ENCODE measurements around the gene TTC19. TPM values are rescaled to one million over a fixed set of nuclear protein-coding genes. Genes with fewer than 3 reads are reported as not detected.

Gene TTC19
- total RNA-seq, 2 experiments from 2014 or later, result 21.0 to 22.6 TPM

- intact Hi-C loops (cut with micrococcal nuclease), result no loop called here
- DNase-seq, result no peak
- no peaks in the 10 kb centered on the region for H3K27me3 Mint-ChIP-seq
- CTCF ChIA-PET, result interaction anchor here (0.9 kb wide), 1 partner anchor 12 kb away, joined by 3 read pairs; no protein-coding TSS in a partner anchor
- H3K27ac Mint-ChIP-seq, result no peak overlapping the region
- POLR2A ChIA-PET, result no interaction called here
- no peaks in the 10 kb centered on the region for H3K9me3 Mint-ChIP-seq
- H3K4me3 Mint-ChIP-seq, result no peak overlapping the region
- H3K4me1 Mint-ChIP-seq (ENCODE audit: low read depth), result peaks cover 5% of the 10 kb centered on the region
- H3K36me3 Mint-ChIP-seq, result peaks cover 27% of the 10 kb centered on the region
Observed at GRCh38 chr17:16013943-16014407, 14.4 kb downstream of the TTC19 start.

- ChIA-PET POLR2A (no interaction called here), CTCF (no interaction called here)
- H3K27ac Mint-ChIP-seq, result no peak overlapping the region
- intact Hi-C loops (cut with micrococcal nuclease), result no loop called here
- no peak for DNase-seq
- no peaks in the 10 kb centered on the region for H3K27me3 Mint-ChIP-seq
- no peak overlapping the region for H3K4me3 Mint-ChIP-seq
- peaks cover 16% of the 10 kb centered on the region for H3K4me1 Mint-ChIP-seq (ENCODE audit: low read depth)
- H3K36me3 Mint-ChIP-seq, result peaks cover 34% of the 10 kb centered on the region
- H3K9me3 Mint-ChIP-seq, result no peaks in the 10 kb centered on the region
Observed at GRCh38 chr17:16019347-16019746, 19.7 kb downstream of the TTC19 start.

- Mint-ChIP-seq H3K4me1 (ENCODE audit: low read depth) (peaks cover 46% of the 10 kb centered on the region), H3K9me3 (no peaks in the 10 kb centered on the region), H3K27ac (peak overlapping the region; percentile 57), H3K36me3 (peaks cover 52% of the 10 kb centered on the region), H3K27me3 (no peaks in the 10 kb centered on the region), H3K4me3 (no peak overlapping the region)
- POLR2A ChIA-PET, result interaction anchor here (0.5 kb wide), 1 partner anchor 395 kb away, joined by 4 read pairs; no protein-coding TSS in a partner anchor
- DNase-seq, result no peak
- intact Hi-C loops (cut with micrococcal nuclease), result loop anchor here (10.0 kb wide), 2 partner anchors 191 to 391 kb away; partner anchors contain the start of genes NCOR1, PIGL and TRPV2
- CTCF ChIA-PET, result interaction anchor here (0.6 to 1.1 kb wide), 2 partner anchors 25 to 93 kb away, joined by 4 to 6 read pairs; partner anchors contain the start of gene ZSWIM7
Observed at GRCh38 chr17:16023881-16024280, 24.3 kb downstream of the TTC19 start.

- POLR2A ChIA-PET, result no interaction called here
- Mint-ChIP-seq H3K27me3 (no peaks in the 10 kb centered on the region), H3K4me3 (no peak overlapping the region), H3K9me3 (no peaks in the 10 kb centered on the region), H3K27ac (peak overlapping the region; percentile 39), H3K36me3 (peaks cover 56% of the 10 kb centered on the region), H3K4me1 (ENCODE audit: low read depth) (peaks cover 54% of the 10 kb centered on the region)
- CTCF ChIA-PET, result no interaction called here
- no peak for DNase-seq
- intact Hi-C loops (cut with micrococcal nuclease), result loop anchor here (5.0 to 10.0 kb wide), 3 partner anchors 190 to 390 kb away; partner anchors contain the start of genes NCOR1, PIGL and TRPV2
Observed at GRCh38 chr17:16025202-16025601, 25.6 kb downstream of the TTC19 start.

- peak overlapping the region; percentile 97 for H3K27ac Mint-ChIP-seq
- POLR2A ChIA-PET, result interaction anchor here (0.5 to 1.6 kb wide), 3 partner anchors 19 to 301 kb away, joined by 3 to 4 read pairs (median 4); no protein-coding TSS in a partner anchor
- peaks cover 51% of the 10 kb centered on the region for H3K36me3 Mint-ChIP-seq
- no peak overlapping the region for H3K4me3 Mint-ChIP-seq
- H3K4me1 Mint-ChIP-seq (ENCODE audit: low read depth), result peaks cover 53% of the 10 kb centered on the region
- no peaks in the 10 kb centered on the region for H3K27me3 Mint-ChIP-seq
- intact Hi-C loops (cut with micrococcal nuclease), result loop anchor here (5.0 to 10.0 kb wide), 3 partner anchors 188 to 388 kb away; partner anchors contain the start of genes NCOR1, PIGL and TRPV2
- DNase-seq, result no peak
- no peaks in the 10 kb centered on the region for H3K9me3 Mint-ChIP-seq
- CTCF ChIA-PET, result interaction anchor here (1.0 to 1.4 kb wide), 2 partner anchors 27 to 29 kb away, joined by 3 to 5 read pairs; partner anchors contain the start of genes TTC19 and ZSWIM7
Observed at GRCh38 chr17:16026895-16027294, 27.3 kb downstream of the TTC19 start.

- intact Hi-C loops (cut with micrococcal nuclease), result loop anchor here (1.0 to 10.0 kb wide), 6 partner anchors 27 to 387 kb away; partner anchors contain the start of genes NCOR1, PIGL and TRPV2
- CTCF ChIA-PET, result interaction anchor here (0.7 to 1.4 kb wide), 3 partner anchors 28 to 325 kb away, joined by 3 to 5 read pairs (median 3); partner anchors contain the start of genes CENPV, TTC19 and ZSWIM7
- DNase-seq, result peak; percentile 81
- Mint-ChIP-seq H3K9me3 (no peaks in the 10 kb centered on the region), H3K4me3 (peak overlapping the region; percentile 64), H3K36me3 (peaks cover 56% of the 10 kb centered on the region), H3K27ac (peak overlapping the region; percentile 97), H3K4me1 (ENCODE audit: low read depth) (peaks cover 48% of the 10 kb centered on the region), H3K27me3 (no peaks in the 10 kb centered on the region)
- POLR2A ChIA-PET, result interaction anchor here (0.6 to 1.6 kb wide), 3 partner anchors 9 to 23 kb away, joined by 3 to 4 read pairs (median 4); no protein-coding TSS in a partner anchor
Observed at GRCh38 chr17:16027708-16028584, 28.3 kb downstream of the TTC19 start.

- DNase-seq, result no peak
- Mint-ChIP-seq H3K4me3 (no peak overlapping the region), H3K36me3 (peaks cover 54% of the 10 kb centered on the region), H3K9me3 (no peaks in the 10 kb centered on the region), H3K27ac (no peak overlapping the region), H3K4me1 (ENCODE audit: low read depth) (peaks cover 37% of the 10 kb centered on the region), H3K27me3 (no peaks in the 10 kb centered on the region)
- ChIA-PET CTCF (interaction anchor here (0.9 kb wide), 1 partner anchor 25 kb away, joined by 3 read pairs; no protein-coding TSS in a partner anchor), POLR2A (no interaction called here)
- intact Hi-C loops (cut with micrococcal nuclease), result no loop called here
Observed at GRCh38 chr17:16033729-16034349, 34.2 kb downstream of the TTC19 start.

- ChIA-PET POLR2A (interaction anchor here (1.0 kb wide), 1 partner anchor 8 kb away, joined by 3 read pairs; no protein-coding TSS in a partner anchor), CTCF (interaction anchor here (1.1 kb wide), 1 partner anchor 25 kb away, joined by 3 read pairs; no protein-coding TSS in a partner anchor)
- H3K27ac Mint-ChIP-seq, result peak overlapping the region; percentile 10
- H3K4me3 Mint-ChIP-seq, result no peak overlapping the region
- DNase-seq, result no peak
- no peaks in the 10 kb centered on the region for H3K27me3 Mint-ChIP-seq
- intact Hi-C loops (cut with micrococcal nuclease), result no loop called here
- H3K4me1 Mint-ChIP-seq (ENCODE audit: low read depth), result peaks cover 21% of the 10 kb centered on the region
- H3K9me3 Mint-ChIP-seq, result no peaks in the 10 kb centered on the region
- peaks cover 54% of the 10 kb centered on the region for H3K36me3 Mint-ChIP-seq
Observed at GRCh38 chr17:16036261-16036660, 36.6 kb downstream of the TTC19 start.

- no peaks in the 10 kb centered on the region for H3K9me3 Mint-ChIP-seq
- H3K36me3 Mint-ChIP-seq, result peaks cover 49% of the 10 kb centered on the region
- H3K27me3 Mint-ChIP-seq, result no peaks in the 10 kb centered on the region
- no peak overlapping the region for H3K4me3 Mint-ChIP-seq
- peak overlapping the region; percentile 56 for H3K27ac Mint-ChIP-seq
- POLR2A ChIA-PET, result interaction anchor here (1.3 to 1.6 kb wide), 2 partner anchors 8 to 9 kb away, joined by 4 read pairs; no protein-coding TSS in a partner anchor
- intact Hi-C loops (cut with micrococcal nuclease), result no loop called here
- no peak for DNase-seq
- peaks cover 21% of the 10 kb centered on the region for H3K4me1 Mint-ChIP-seq (ENCODE audit: low read depth)
- CTCF ChIA-PET, result no interaction called here
Observed at GRCh38 chr17:16037636-16038035, 38.0 kb downstream of the TTC19 start.

GRCh38 chr17:16040710-16041251, 41.2 kb downstream of the TTC19 start:
- DNase-seq, result no peak
- Mint-ChIP-seq H3K27ac (no peak overlapping the region), H3K4me3 (no peak overlapping the region), H3K9me3 (no peaks in the 10 kb centered on the region), H3K36me3 (peaks cover 48% of the 10 kb centered on the region), H3K27me3 (no peaks in the 10 kb centered on the region), H3K4me1 (ENCODE audit: low read depth) (peaks cover 18% of the 10 kb centered on the region)
- CTCF ChIA-PET, result no interaction called here
- intact Hi-C loops (cut with micrococcal nuclease), result no loop called here
- POLR2A ChIA-PET, result no interaction called here

GRCh38 chr17:16044487-16044886, 44.9 kb downstream of the TTC19 start:
- Mint-ChIP-seq H3K4me3 (no peak overlapping the region), H3K36me3 (peaks cover 37% of the 10 kb centered on the region), H3K27ac (no peak overlapping the region), H3K4me1 (ENCODE audit: low read depth) (peaks cover 8% of the 10 kb centered on the region), H3K9me3 (no peaks in the 10 kb centered on the region), H3K27me3 (no peaks in the 10 kb centered on the region)
- CTCF ChIA-PET, result no interaction called here
- POLR2A ChIA-PET, result no interaction called here
- intact Hi-C loops (cut with micrococcal nuclease), result no loop called here
- DNase-seq, result no peak

All from activated CD4-positive, alpha-beta memory T cell treated with anti-CD3 and anti-CD28 coated beads for 36 hours (primary cell).